Measurements from ENCODE around the gene PRRT2. TPM values are rescaled to one million over a fixed set of nuclear protein-coding genes. Genes with fewer than 3 reads are reported as not detected.

Gene PRRT2
- total RNA-seq, 4 donors from 2014 or later, result 10.0 to 28.4 (median 18.5) TPM

- peak; percentile 83 to 95 (median 93) for TF ChIP-seq CTCF (IDR thresholded peaks at IDR 0.05)
- peak; percentile 72 to 97 for TF ChIP-seq EP300 (IDR thresholded peaks at IDR 0.05)
- peak; percentile 53 to 87 for TF ChIP-seq POLR2A (IDR thresholded peaks at IDR 0.05)
- Histone ChIP-seq H3K4me3 (peak within 1 kb of the TSS; percentile 66 to 78 (median 72)), H3K9me3 (no peaks in the 10 kb centered on the region), H3K27me3 (no peaks in the 10 kb centered on the region), H3K36me3 (peaks cover 0 to 23% (median 0%) of the 10 kb centered on the region in 3 donors), H3K4me1 (peaks cover 0 to 73% (median 54%) of the 10 kb centered on the region in 4 donors), H3K27ac (peak within 1 kb of the TSS; percentile 93 to 99 (median 96))
- WGBS, 2 donors, result 0% methylated on average over 58 to 64 of the region's 70 CpGs
- peak; percentile 95 to 97 for DNase-seq (ENCODE audit: low spot score in 2 of 2)
Observed at GRCh38 chr16:29815793-29816693, 4.0 kb downstream of the PRRT2 start, which contains the start of gene PAGR1. TSS of gene PAGR1 (plus strand) at chr16:29816152. CDS start at chr16:29816526, 374 bp downstream.

- Histone ChIP-seq H3K4me3 (peak overlapping the region; percentile 66 to 78 (median 72)), H3K4me1 (peaks cover 0 to 79% (median 61%) of the 10 kb centered on the region in 4 donors), H3K27me3 (no peaks in the 10 kb centered on the region), H3K9me3 (no peaks in the 10 kb centered on the region), H3K36me3 (peaks cover 0 to 23% (median 0%) of the 10 kb centered on the region in 3 donors), H3K27ac (peak overlapping the region; percentile 93 to 99 (median 96))
- peak in 1 of 2 donors; percentile 41 for DNase-seq (ENCODE audit: low spot score in 2 of 2)
- TF ChIP-seq POLR2A (IDR thresholded peaks at IDR 0.05) (no peak), CTCF (IDR thresholded peaks at IDR 0.05) (peak in 1 of 5 experiments; percentile 5)
- 4 to 8% methylated on average over 30 to 37 of the region's 37 CpGs for WGBS, 2 donors
Observed at GRCh38 chr16:29816694-29817441, 4.9 kb downstream of the PRRT2 start.

GRCh38 chr16:29818082-29818481, 6.1 kb downstream of the PRRT2 start:
- Histone ChIP-seq H3K27me3 (no peaks in the 10 kb centered on the region), H3K9me3 (no peaks in the 10 kb centered on the region), H3K36me3 (peaks cover 0 to 23% (median 0%) of the 10 kb centered on the region in 3 donors), H3K27ac (peak overlapping the region in 2 of 4 donors; percentile 1 to 99), H3K4me3 (no peak overlapping the region), H3K4me1 (peaks cover 0 to 78% (median 60%) of the 10 kb centered on the region in 4 donors)
- 91 to 92% methylated on average over 4 of the region's 4 CpGs for WGBS, 2 donors
- DNase-seq (ENCODE audit: low spot score in 2 of 2), result no peak
- no peak for TF ChIP-seq CTCF (IDR thresholded peaks at IDR 0.05)
- TF ChIP-seq EP300 (IDR thresholded peaks at IDR 0.05), result no peak
- no peak for TF ChIP-seq POLR2A (IDR thresholded peaks at IDR 0.05)

GRCh38 chr16:29819506-29819905, 7.5 kb downstream of the PRRT2 start:
- no peak for DNase-seq (ENCODE audit: low spot score in 2 of 2)
- TF ChIP-seq EP300 (IDR thresholded peaks at IDR 0.05) (no peak), POLR2A (IDR thresholded peaks at IDR 0.05) (no peak), CTCF (IDR thresholded peaks at IDR 0.05) (no peak)
- H3K4me1 ChIP-seq, result peaks cover 0 to 76% (median 59%) of the 10 kb centered on the region in 4 donors
- H3K36me3 ChIP-seq, result peaks cover 0 to 23% (median 0%) of the 10 kb centered on the region in 3 donors
- WGBS, 2 donors, result 70 to 80% methylated on average over 15 of the region's 15 CpGs
- peak overlapping the region in 3 of 4 donors; percentile 81 to 91 (median 90) for H3K27ac ChIP-seq
- no peaks in the 10 kb centered on the region for H3K27me3 ChIP-seq
- no peaks in the 10 kb centered on the region for H3K9me3 ChIP-seq
- H3K4me3 ChIP-seq, result no peak overlapping the region
